Measurements from ENCODE around the gene PTBP1. TPM values are rescaled to one million over a fixed set of nuclear protein-coding genes. Genes with fewer than 3 reads are reported as not detected.

Gene PTBP1
- total RNA-seq, 1 donor from 2014 or later = 279 TPM

DNA sequence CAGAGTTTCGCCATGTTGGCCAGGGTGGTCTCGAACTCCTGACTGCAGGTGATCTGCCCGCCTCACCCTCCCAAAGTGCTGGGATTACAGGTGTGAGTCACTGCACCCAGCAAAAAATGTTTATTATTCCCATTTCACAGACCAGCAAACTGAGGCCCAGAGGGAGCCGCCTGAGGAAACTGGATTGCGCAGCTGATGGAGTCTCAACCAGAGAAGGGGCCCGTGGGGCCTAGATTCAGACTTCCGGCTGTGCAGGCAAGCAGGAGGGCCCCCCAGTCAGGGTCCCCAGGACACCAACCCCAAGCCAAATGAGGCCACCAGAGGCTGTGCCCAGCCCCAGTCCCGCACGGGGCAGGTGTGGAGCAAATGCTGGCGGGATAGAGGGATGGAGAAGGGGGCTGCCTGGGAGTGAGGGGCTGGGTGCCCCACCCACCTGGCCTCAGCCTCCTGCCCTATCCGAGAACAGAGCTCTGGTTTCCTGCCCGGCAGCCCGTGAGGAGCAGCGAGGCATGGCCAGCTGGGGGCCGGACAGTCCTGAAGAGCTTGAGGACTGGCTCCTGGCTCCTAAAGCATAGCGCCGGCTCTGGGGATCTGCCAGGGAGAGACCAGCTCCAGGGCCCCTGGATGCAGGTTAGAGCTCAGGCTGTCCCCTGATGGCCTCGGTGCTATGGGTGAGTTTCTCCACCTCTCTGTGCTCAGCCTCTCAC lies 24.4 kb upstream of the PTBP1 start:
- ATAC-seq = peak; percentile 10

DNA sequence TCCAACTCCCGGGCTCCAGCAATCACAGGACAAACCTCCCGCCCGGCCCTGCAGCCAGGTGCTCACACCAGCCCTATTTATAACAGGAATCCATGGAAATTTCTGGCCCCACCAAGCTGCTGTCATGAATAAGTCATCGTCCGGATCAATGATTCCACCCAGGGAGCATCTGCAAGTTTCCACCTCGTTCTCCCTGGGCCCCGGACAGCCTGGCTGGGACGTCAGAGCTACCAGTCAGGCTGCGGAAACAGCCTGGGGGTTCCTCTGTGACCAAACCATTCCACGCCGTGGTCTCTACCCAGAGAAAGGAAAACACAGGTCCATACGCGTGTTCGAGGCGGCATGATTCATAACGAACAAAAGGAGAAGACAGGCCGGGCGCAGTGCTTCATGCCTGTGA lies 20.7 kb upstream of the PTBP1 start:
- ATAC-seq = peak; percentile 39

DNA sequence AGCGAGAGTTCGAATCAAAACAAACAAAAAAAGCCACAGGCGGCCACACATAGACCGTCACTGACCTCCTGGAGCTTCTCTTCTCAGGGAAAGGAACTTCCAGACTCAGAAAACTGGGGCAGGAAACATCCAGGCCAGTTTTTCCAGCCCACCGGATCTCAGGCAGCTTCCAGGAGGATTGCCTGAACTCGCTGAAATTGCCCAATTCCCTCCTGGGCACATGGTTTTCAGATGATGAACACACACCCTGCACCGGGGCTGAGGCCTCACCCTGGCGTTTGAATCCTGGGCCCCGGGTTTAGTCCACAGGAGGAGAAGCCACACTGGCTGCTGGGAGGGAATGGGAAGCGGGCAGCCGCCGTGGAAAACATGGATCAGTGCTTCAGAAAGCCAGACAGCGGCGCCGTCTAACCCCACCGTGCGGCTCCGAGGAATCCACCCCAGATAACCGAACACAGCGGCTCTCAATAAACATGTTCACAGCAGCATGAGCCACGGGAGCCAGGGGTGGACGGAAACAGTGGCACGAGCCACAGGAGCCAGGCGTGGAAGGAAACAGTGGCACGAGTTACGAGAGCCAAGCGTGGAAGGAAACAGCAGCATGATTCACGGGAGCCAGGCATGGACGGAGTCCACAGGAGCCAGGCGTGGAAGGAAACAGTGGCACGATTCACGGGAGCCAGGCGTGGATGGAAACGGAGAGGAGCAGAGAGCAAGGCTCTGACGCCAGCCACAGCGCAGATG lies 18.2 kb upstream of the PTBP1 start:
- peak; percentile 91 for ATAC-seq

DNA sequence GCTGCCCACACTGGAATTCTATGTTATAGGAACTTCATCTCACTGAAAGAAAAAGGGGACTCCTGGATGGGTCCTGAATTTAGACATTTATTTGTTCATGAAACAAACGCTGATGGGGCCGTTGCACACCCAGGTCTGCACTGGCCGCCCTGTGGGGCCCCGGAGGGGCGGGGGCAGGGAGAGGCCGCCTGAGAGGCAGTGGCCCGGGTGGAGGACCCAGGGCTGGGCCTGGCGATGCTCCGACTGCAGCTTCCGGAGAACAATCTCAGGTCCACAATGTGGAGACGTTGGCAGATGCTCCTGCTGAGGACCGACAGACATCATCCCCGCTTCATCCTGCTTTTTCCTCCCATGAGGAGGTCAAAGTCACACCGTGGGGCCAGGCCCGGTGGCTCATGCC lies 16.3 kb upstream of the PTBP1 start:
- no peak for ATAC-seq

DNA sequence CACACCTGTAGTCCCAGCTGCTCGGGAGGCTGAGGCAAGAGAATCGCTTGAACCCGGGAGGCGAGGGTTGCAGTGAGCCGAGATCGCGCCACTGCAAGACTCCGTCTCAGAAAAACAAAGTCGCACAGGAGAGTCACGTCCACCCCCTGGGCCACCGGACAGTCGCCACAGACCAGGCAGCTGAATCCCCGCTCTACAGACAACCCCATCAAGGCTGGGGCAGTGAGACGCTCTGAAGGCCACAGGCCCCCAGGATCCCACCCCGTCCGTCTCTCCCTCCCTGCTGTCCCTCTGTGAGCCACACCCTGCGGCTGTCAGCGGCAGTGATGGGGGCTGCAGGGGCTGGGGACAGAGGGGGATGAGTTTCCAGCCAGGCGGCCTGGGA lies 15.5 kb upstream of the PTBP1 start:
- ATAC-seq = no peak

DNA sequence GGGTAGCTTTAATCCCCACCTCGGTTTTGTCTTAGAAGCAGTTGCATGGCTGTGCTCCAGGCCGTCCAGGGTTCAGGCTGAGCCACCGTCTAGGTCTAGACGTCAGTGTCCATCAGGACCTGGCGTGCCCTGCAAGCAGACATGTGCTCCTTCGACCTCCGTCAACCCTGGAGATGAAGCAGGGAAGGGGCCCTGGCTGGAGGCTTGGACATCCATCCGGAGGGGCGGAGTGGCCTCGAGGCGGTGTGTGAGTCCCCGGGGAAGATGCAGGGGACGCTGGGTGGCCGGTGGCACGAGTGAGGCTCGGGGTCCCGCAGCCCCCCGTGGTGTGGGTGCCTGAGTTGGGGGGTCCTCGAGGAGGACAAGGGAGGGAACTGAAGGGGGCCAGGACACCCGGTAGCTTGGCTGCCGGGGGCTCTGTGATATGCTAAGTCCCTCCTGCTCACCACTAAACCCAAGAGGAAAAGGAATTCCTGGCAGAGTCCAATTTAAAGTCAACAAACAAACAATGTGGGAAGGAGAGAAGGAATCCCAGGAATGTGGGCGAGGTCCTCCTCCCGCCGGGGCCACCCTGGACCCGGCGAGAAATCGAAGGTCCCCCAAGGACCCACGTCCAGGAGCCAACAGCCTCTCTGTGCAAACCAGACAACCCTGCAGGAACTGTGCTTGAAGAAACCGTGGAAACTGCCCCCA lies 14.9 kb upstream of the PTBP1 start:
- no peak for ATAC-seq

DNA sequence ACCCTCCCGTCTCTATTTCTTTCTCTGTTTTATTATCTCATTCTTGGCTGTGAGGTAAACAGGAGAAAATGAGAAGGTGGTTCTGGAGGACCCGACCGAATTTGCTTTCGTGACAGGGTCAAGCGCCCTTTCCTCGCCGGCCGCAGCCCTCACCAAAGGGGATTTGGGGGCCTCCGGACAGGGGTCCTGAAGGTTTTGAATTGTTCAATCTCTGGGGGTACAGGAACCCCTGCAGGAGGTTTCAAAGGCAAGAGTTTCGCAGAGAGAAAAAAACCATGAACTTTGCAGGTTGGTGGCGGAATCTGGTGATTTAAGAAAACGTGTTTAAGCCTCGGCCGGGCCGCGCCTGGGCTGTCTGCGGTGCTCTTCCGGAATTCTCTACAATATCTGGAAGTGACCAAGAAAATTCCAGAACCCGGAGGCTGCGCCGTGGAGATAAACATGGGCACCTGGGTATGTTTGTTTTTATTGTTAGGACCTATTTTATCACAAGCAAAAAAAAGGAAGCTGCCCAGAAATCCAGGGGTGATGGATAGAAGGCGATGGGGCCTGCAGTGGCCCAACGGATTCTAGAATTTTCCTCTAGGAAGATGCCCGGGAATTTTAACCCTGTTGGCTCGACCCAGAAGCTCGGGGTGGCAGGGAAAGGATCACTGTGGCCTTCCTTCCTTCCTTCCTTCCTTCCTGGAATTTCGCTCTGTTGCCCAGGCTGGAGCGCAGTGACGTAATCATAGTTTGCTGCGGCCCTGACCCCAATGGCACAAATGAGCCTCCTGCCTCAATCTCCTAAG lies 14.2 kb upstream of the PTBP1 start:
- ATAC-seq = no peak

DNA sequence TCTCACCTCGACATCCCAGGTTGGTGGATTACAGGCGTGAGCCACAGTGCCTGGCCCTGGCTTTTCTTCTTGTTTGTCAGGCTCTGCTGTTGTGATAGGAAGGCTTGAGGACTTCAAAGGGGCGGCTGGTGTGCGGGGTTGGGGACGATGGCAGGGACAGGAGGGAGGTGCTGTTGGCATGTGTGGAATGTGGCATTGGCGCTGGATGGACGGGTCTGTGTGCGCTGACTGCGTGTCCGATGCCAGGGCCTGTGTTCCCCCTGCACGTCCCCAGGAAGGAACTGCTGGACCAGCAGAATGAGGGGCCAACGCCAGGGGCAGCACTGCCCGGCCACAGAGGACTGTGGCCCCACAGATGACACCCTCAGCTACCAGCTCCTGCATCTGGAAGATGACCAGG lies 12.7 kb upstream of the PTBP1 start:
- no peak for ATAC-seq

DNA sequence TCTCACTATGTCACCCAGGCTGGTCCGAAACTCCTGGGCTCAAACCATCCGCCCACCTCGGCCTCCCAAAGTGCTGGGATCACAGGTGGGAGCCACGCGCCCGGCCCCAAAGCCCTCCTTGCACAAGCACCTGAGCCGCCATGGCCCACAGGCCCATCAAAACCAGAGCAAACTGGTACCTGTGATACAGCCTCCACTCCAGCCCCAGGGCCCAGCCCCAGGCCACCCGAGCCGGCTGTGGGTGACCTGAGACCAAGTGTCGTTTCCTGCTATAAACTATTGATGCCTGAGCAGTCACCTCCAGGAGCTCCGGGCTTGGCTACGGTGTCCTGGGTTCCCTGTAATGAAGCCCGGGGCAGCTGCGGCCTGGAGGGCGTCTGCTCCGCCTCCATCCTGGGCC lies 9.7 kb upstream of the PTBP1 start:
- no peak for ATAC-seq

DNA sequence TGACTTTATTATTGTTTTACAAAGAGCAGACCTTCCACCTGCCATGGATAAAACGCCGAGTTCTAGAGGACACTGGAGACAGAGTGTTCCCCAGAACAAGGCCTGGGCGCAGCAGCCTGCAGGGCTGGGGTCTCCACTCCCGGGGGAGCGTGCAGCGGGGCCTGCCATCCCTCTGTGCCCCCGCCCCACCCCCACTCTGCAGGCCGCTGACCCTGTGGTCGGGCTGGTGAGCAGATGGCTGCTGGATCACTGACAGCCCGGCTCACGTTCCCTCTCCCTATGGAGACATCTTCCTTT lies 8.6 kb upstream of the PTBP1 start:
- ATAC-seq = peak; percentile 11

DNA sequence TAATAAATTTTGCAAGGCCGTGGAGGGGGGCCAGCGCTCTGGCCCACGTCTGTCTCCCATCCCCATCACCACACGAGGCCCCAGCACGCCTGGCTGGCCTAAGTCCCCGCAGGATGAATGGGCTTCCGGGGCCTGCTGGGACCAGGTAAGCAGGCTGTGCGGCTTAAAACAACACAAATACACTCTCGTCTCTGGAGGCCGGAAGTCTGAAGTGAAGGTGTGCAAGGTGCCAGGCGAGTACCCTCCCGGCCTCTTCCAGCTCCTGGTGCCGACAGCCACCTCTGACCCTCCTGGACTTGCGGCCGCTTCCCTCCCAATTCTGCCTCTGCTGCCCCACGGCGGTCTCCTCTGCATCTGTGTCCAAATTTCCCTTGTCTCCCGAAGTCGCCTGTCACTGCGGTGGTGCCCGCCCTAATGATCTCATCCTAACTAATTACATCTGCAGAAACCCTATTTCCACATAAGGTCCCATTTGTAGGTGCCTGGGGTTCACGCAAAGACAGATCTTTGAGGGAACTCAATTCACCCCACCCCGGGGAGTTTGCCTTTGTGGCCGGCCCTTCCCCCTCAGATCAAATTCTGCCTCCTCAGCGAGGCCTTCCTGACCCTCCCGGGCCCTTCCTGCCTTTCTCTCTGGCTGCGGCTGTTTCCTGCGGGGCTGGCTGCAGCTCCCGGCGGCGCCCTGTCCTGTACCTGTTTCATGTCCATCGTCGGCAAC lies 8.1 kb upstream of the PTBP1 start:
- peak; percentile 16 for ATAC-seq

DNA sequence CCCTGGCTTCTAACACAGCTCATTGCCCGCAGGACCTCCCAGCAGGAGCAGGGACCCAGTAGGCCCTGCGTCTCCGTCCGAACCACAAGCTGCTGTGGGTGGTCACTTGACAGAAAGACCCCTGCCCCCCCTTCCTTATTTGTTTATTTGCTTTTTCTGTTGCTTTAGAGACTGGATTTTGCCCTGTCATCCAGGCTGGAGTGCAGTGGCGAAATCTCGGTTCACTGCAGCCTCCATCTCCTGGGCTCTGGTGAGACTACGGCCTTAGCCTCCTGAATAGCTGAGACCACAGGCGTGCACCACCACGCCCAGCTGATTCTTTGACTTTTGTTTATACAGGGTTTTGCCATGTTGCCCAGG lies 7.6 kb upstream of the PTBP1 start:
- ATAC-seq = no peak

DNA sequence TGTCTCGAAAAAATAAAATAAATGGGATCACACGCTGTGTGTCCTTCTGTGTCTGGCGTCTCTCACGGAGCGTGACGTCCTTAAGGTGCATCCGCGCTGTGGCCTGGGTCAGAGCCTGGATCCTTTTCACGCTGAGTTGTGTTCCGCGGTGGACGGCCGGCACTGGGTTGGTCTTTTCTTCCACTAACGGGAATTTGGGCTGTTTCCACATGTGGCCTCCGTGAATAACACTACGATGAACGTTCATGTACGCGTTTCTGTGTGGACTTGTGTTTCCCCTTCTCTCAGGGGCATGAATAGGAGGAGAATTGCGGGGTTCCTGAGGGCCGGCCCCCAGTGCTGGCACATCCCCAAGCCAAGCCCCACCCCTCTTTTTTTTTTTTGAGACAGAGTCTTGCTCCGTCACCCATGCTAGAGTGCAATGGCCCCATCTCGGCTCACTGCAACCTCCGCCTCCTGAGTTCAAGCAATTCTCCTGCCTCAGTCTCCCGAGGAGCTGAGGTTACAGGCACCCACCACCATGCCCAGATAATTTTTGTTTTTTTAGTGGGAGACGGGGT lies 6.2 kb upstream of the PTBP1 start:
- ATAC-seq = no peak

DNA sequence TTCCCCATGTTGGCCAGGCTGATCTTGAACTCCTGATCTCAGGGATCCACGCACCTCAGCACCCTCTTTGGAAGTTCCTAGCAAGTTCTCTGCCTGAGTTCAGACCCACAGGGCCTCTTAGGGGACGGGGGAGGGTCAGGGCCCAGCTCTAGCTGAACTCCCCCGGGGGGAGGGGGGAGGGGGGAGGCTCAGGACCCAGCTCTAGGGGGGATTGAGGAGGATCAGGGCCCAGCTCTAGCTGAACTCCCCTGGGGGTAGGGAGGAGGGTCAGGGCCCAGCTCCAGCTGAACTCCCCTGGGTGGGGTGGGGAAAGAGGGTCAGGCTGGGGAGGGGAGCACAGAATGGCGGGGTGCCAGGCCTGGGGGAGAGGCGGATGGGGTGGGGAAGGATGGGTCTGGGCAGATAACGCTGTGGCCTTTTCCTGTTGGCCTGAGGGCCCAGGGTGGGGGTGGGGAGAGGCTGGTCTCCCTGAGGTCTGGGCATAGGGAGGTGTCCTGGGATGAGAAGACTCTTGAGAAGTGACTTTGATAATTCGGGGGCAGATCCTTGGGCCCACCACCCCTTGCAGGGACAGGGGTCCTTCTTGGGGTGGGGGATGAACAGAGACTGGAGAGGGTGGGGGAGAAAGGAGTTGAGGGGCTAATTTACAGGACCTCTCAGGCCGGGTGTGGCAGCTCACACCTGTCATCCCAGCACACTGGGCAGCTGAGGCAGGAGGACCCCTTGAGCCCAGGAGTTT lies 5.5 kb upstream of the PTBP1 start:
- ATAC-seq = no peak

DNA sequence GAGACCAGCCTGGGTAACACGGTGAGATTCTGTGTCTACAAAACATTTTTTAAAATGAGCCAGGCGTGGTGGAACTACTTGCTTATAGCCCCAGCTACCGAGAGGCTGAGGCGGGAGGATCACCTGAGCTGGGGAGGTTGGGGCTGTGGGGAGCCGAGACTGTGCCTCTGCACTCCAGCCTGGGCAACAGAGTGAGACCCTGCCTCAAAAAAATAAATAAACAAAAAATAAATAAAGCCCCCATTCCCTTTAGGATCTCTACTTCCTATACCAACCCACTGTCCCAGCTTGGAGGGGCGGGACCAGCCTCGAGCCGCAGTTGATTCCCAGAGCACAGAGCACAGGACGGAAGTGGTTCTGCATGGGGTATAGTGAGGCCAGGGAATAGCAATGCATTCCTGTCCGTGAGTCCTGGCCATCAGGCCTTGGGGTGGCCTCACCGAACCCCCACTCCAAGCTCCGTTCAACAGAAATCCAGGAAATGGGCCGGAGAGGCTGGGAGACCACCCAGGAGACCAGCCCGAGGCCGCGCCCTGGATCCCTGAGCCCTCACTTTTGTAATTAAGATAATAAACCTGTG lies 4.9 kb upstream of the PTBP1 start:
- no peak for ATAC-seq

DNA sequence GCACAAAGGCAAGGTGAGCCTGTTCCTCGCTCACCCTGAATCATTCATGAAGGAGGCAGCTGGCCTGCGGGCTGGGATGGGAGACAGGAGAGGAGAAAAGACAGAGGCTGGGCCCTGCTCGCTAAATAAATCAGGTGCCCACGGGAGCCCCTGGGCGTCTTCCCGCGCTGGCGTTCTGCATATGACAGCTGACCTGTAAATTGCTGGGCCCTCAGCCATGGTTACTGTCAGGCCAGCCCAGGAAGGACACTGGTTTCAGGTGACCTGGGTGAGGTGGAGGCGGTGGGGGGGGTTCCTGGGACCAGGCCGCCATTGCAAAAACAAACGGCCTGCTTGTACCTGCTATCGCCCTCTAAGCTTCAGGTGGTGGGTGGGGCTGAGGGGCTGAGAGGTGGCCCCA lies 3.4 kb upstream of the PTBP1 start:
- ATAC-seq = no peak

DNA sequence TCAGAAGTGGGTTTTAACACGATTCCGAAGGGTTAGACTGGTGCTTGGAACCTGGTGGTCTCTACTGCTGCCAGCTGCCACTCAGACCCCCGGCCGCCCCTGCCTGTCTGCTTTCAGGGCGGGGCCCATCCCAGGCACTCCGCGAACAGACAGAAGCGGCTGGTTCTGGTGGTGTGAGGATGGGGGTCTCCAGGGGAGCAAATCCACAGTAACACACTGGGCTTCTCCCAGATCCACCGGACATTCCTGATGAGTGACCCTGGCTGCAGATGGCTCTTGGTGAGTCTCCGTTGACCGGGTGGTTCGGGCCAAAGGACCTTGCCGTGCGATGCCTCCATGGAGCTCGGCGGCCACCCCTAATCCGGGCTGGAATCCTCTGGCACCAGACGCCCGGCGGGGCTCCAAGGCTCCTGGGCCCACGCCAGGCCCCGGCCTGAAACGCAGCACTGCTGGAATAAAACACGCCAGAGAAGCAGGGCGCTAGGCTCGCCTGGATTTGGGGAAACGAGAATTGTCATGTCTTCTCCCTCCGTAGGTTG lies 2.1 kb upstream of the PTBP1 start:
- ATAC-seq = no peak

DNA sequence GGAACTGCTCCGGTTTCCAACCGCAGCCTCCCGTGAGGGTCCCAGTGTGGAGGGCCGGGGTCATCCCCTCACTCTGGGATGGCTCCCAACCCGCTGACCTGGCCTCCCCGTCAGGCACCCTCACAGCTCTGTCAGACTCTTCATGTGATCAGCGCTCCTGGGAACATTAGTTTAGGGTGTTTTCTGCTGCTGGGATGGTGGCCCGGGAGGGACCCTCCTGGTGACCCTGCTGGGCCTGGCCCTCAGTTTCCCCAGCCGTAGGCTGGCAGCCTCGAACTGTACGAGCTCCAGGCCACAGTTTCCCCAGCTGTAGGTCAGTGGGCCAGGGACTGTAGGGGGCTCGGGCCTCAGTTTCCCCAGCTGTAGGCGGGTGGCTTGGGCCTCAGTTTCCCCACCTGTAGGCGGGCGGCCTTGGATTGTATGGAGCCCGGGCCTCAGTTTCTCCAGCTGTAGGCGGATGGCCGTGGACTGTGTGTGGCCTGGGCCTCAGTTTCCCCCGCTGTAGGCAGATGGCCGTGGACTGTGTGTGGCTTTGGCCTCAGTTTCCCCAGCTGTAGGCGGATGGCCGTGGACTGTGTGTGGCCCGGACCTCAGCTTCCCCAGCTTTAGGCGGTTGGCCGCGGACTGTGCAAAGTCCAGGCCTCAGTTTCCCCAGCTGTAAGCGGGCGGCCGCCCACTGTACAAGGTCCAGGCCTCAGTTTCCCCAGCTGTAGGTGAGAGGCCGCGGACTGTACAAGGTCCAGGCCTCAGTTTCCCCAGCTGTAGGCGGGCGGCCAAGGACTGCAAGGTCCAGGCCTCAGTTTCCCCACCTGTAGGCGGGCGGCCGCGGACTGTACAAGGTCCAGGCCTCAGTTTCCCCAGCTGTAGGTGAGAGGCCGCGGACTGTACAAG lies 1.3 kb upstream of the PTBP1 start:
- ATAC-seq = no peak

DNA sequence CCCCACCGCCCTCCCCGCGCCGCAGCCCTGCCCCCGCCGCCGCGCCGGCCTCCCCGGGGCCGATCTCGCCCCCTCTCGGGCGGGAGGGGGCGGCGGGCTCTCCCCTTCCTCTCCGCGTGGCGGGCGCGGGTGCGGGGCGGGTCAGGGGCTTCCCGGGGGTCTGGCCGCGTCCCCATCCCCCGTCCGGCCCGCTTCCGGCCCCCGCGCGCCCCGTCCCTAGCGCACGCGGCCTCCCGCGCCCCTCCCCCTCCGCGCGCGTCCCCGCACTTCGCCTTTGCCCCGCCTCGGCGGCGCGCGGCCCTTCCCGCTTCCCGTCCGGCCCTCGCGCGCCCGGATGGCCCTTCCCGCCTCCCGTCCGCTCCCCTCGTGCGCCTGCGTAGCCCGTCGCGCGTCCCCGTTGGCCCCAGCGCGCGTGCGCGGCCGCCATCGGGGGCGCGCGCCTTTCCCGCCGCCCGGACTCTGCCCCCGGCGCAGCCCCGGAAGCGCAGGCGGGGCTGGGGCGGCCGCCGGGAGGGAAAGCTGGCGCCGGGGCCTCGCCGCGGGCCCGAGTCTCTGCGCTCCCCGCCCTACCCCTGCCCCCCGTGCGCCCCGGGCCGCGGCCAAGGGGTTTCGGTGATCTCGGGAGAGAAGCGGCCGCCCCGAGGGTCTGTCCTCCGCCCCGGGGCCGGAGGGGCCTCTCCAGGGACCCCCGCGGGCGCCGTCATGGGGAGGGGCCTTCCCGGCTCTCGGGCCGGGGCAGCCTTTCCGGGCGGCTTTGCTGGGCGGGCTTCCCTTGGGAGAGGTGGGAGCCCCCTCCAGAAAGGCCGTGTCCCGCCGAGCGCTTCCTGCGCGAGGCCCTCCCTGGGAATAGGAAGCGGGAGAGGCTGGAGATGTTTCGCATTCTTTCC lies 519 bp downstream of the PTBP1 start:
- ATAC-seq = peak; percentile 53
